Prostate gland (tissue), 2 donors: ENCODE data around the gene SHROOM3.

Experiments used
- CTCF ChIP-seq, 4 experiments: fragments of 200-600 bp in 2 of 4; fragments of 450-650 bp in 2 of 4; sonication (generic) in 2 of 4; IDR thresholded peaks; 1 replicate in 3 of 4; 2 replicates in 1 of 4; pipeline ENCODE4 v1.5.1; 2016 to 2019; ENCODE audit warnings: antibody characterized with exemption in 4 of 4, mild to moderate bottlenecking in 2 of 4, moderate library complexity in 2 of 4
- POLR2A ChIP-seq: fragments of 450-650 bp; IDR thresholded peaks from one replicate; pipeline ENCODE4 v1.6.1; 2016; ENCODE audit warnings: antibody characterized with exemption, mild to moderate bottlenecking
- POLR2AphosphoS5 ChIP-seq: sonication (generic); formaldehyde crosslinking; IDR thresholded peaks from one replicate; pipeline ENCODE4 v1.6.1; 2017; ENCODE audit warnings: antibody characterized with exemption

- TF ChIP-seq CTCF (IDR thresholded peaks at IDR 0.05) (no peak), POLR2A (no peak), POLR2AphosphoS5 (no peak)
These were observed 279.2 kb downstream of the SHROOM3 start for GRCh38 chr4:76714226-76714625.
